GM19239 (cell line): ENCODE results near the gene CPLANE1.

Source experiments
- DNase-seq: peaks from one replicate; pipeline ENCODE4 v3.0.0; 2011; ENCODE audit warnings: low spot score; ENCODE audit not compliant: insufficient read length
- FAIRE-seq: peaks from 2 replicates; lab custom pipeline; 2011; peaks lifted over from hg19 to GRCh38; lab: Jason Lieb, UNC

CPLANE1 gene

DNA sequence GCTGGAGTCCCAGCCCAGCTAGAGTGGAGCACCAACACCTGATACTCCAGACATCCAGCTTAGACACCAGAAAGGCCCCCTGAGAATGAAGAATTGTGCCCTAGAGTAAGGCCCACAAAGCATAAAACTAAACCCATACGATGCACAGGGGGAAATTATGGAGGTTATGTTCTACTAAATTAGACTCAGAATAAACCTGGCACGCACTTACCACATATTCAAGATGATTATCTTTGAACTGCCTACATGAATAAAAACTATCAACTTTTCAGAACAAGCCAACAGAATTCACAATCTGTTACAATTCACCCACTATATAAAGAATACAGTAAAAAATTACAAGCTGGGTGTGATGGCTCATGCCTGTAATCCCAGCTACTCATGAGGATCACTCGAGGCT is 168.5 kb downstream of the CPLANE1 start:
- no peak for DNase-seq
- FAIRE-seq, result no peak

DNA sequence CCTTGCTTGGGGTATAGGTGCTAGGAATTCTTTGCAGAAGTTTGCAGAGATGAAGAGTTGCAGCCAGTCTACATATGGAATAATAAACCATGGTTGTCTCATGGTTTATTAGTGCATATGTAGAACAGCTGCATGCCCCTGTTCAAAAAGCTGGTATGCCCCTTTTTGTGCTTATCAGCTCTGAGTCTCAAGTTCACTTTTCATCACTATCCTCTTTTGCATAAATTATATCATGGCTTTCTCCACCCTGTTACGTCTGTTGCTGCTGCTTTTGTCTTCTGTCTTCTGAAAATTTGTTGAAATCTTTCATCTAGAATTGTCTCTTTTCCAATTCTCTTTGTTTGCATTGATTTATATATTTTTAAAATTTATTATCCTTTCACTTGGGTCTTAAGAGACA is 172.0 kb downstream of the CPLANE1 start:
- FAIRE-seq, result no peak

DNA sequence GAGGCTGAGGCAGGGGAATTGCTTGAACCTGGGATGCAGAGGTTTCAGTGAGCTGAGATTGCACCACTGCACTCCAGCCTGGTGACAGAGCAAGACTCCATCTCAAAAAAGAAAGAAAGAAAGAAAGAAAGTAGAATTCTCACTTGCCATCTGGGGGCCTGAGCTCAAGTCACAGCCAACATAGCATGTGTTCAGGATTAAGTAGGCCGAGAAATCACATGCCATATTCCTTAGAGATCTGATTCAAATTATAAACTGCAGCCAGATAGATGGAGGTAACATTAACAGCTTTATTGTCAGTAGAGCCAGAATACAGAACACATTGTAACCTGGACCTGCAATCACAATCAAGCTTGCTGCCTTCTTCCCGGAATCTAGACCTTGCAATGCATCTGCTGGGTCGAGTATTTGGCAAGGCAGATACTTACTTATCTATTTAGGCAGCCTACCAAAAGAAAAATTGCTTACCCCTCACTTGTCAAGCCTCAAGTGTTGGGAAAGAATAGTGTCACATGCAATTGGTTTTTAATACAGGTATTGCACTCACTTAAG is 173.7 kb downstream of the CPLANE1 start:
- no peak for FAIRE-seq
- no peak for DNase-seq

More for the DNA sequence above, 172.0 kb downstream of the CPLANE1 start:
- DNase-seq, result no peak

DNA sequence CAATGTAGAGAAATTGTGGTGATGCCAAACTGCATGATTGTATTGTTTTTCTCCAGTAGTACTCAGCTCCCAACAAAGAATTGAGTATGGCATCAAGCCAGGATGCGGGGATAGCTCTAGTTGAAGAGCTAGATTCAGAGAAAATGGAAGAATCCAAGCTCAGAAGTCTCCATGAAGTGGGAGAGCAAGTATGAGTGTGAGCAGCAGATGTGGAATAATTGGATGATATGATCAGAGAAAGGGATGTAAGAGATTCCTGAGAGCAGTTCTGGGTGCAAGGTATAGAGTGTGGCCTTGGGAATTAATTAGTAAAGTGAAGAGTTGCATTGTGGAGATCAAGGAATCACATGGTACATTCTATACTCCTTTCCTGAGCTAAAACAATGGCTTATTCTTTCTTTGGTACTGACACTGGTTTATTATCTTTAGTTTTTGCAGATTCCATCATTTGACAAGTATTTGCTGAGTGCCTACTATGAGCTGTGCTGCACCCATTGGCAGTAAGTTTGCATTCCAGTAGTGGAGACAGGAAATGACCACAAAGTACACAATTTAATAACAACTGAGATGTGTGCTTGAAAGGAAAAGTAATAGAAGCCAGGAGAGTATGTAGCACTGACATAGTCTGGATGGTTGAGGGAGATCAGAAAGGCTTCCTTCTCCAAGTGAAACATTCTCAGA is 177.1 kb downstream of the CPLANE1 start:
- no peak for DNase-seq

DNA sequence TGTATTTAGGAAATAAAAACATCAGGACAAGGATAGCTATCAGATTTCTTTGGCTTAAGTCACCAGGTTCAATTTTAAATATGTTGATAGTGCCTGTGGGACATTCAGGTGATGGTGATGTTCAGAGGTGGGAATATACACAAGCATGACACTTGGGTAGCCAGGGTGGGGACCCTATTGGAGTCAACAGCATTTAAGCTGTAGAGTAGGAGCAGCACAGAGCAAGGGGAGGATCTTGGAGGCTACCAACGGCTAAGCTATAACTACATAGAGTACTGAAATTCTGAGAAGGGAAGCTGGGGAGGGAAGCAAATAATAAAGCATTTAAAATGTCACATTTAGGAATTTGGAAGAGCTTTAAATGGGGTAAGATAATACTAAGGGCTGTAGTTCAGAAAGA is 177.7 kb downstream of the CPLANE1 start:
- no peak for FAIRE-seq

More for the DNA sequence above, 177.1 kb downstream of the CPLANE1 start:
- FAIRE-seq, result no peak

DNA sequence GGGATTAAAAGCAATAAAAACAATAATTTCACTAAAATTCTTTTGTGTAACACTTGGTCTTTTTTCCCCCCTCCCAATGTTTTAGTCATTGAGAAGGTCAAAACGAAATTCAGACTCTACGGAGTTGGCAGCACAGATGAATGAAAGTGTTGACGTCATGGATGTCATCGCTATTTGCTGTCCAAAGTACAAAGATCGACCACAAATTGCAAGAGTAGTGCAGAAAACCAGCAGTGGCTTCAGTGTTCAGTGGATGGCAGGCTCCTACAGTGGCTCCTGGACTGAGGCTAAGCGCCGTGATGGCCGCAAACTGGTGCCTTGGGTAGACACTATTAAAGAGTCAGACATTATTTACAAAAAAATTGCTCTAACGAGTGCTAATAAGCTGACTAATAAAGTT is 184.7 kb downstream of the CPLANE1 start:
- FAIRE-seq (no peak), DNase-seq (no peak)

More for the DNA sequence above, 177.7 kb downstream of the CPLANE1 start:
- no peak for DNase-seq

DNA sequence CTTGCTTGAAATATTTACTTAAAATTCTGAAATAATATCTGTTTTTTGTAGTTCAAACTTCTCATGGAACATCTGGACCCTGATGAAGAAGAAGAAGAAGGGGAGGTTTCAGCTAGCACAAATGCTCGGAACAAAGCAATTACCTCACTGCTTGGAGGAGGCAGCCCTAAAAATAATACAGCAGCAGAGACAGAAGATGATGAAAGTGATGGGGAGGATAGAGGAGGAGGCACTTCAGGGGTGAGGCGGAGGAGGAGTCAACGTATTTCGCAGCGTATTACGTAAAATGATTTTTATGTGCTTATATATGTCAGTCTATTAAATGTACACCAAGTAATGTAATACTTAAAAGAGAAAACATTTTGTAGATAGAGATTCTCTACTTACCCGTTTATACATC is 185.4 kb downstream of the CPLANE1 start:
- no peak for FAIRE-seq

DNA sequence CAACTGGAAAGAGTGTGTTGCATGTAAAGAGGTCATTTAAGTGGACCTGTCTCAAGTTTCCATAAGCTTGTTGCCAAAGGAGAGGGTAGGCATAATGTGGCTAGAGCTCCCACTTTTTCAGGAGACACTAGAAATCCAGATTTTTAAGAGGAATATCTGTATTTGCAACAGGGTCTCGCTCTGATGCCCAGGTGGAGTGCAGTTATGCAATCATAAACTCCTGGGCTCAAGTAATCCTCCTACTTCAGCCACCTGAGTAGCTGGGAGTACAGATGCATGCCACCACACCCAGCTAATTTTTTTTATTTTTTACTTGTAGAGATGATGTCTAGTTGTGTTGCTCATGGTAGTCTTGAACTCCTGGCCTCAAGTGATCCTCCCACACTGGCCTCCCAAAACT is 189.1 kb downstream of the CPLANE1 start:
- no peak for FAIRE-seq
- DNase-seq, result no peak

More for the DNA sequence above, 185.4 kb downstream of the CPLANE1 start:
- no peak for DNase-seq

DNA sequence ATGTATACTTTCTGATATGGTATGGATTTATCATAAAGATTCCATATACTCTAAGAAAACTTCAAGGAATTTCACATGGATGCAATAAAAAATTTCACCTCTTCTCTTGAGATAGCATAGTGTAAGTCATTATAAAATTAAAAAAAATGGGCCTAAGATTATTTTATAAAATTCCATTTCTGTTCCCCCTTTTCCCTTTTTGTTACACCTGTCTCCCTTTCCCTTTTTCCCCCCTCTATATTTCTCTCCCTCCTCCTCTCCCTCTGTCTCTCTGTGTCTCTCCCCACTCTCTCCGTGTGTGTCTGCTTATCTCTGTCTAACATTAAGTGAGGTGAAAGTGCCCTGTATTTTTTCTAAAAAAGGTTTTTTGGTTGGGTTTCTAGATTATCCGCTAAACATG is 192.4 kb downstream of the CPLANE1 start:
- DNase-seq (no peak), FAIRE-seq (no peak)
